Peyer's patch (tissue), 4 donors: ENCODE data around the gene RASD1.

Experiments used
- CTCF ChIP-seq, 6 experiments: fragments of 450-650 bp in 4 of 6; fragments of 200-600 bp in 2 of 6; sonication (generic) in 1 of 6; IDR thresholded peaks; one replicate each; pipeline ENCODE4 v1.5.1; 2017 to 2019; ENCODE audit warnings: antibody characterized with exemption in 6 of 6, mild to moderate bottlenecking in 3 of 6, moderate library complexity in 1 of 6
- POLR2A ChIP-seq, 2 donors: fragments of 450-650 bp; IDR thresholded peaks; one replicate each; pipeline ENCODE4 v1.5.1; 2017; ENCODE audit warnings: antibody characterized with exemption in 2 of 2, mild to moderate bottlenecking in 2 of 2, moderate library complexity in 2 of 2

GRCh38 chr17:17537311-17538099 lies 41.3 kb upstream of the RASD1 start:
- no peak for TF ChIP-seq CTCF (IDR thresholded peaks at IDR 0.05)
- no peak for TF ChIP-seq POLR2A (IDR thresholded peaks at IDR 0.05)
